ENCODE data around the gene COL9A1. TPM values are rescaled to one million over a fixed set of nuclear protein-coding genes. Genes with fewer than 3 reads are reported as not detected.

The COL9A1 gene
- total RNA-seq, 1 experiment from 2014 or later = not detected

DNA sequence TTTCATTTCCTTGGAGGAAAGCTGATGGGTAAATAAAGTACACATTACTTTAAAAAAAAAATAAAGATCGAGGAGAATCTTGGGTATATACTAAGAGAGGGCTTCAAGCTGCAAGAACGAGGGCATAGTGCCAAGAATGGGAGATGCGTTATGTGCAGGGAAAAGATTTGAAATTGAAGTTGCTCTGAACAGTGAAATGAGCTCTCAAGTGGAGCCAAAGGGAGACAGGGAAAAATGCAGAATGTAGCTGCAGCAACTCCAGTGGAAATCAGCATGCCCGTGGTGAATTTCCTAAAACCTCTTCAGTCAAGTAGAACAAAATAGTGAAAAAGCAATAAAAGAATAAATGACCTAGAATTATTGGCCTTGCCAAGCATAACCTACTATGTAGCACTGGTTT is 11.4 kb upstream of the COL9A1 start:
- intact Hi-C loops (cut with micrococcal nuclease) = loop anchor here (5.0 kb wide), 1 partner anchor 358 kb away; no protein-coding TSS in a partner anchor
- H3K36me3 ChIP-seq (ENCODE audit: control insufficient read depth in 1 of 2, insufficient read depth in 2 of 2, low read length in 2 of 2) = no peaks in the 10 kb centered on the region
- ChIA-PET POLR2A (no interaction called here), CTCF (interaction anchor here (0.7 to 1.9 kb wide), 2 partner anchors 55 to 641 kb away, joined by 3 to 7 read pairs; no protein-coding TSS in a partner anchor), RAD21 (ENCODE audit: low non-redundant PET in 1 of 2, low total read pairs in 2 of 2, uncharacterized antibody in 2 of 2, unreplicated experiment in 2 of 2) (no interaction called here)
- H3K4me3 ChIP-seq (replicated peaks in 1 of 2; ENCODE audit: low read depth in 1 of 2, low read length in 2 of 2) = no peak overlapping the region
- TF ChIP-seq REST (IDR thresholded peaks at IDR 0.05; ENCODE audit: low read depth) (no peak), POLR2AphosphoS5 (IDR thresholded peaks at IDR 0.05; ENCODE audit: low read depth, low read length) (no peak), ZFX (IDR thresholded peaks at IDR 0.05) (no peak), JUND (IDR thresholded peaks at IDR 0.05) (no peak), CEBPB (IDR thresholded peaks at IDR 0.05; ENCODE audit: low read depth) (no peak), SIN3A (IDR thresholded peaks at IDR 0.05; ENCODE audit: low read depth) (no peak), YY1 (IDR thresholded peaks at IDR 0.05; ENCODE audit: extremely low read depth, insufficient replicate concordance, low read depth, low read length) (no peak), SP1 (IDR thresholded peaks at IDR 0.05; ENCODE audit: low read depth) (no peak)
- TF ChIP-seq, protein P1, sequence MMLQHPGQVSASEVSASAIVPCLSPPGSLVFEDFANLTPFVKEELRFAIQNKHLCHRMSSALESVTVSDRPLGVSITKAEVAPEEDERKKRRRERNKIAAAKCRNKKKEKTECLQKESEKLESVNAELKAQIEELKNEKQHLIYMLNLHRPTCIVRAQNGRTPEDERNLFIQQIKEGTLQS (IDR thresholded peaks at IDR 0.05) = no peak
- peaks cover 67% of the 10 kb centered on the region for H3K27me3 ChIP-seq (ENCODE audit: insufficient read depth, low read length)
- DNase-seq (ENCODE audit: low read depth, low spot score) = no peak
- peaks cover 0 to 8% of the 10 kb centered on the region in 2 experiments; a peak in 2 of 4 replicates for H3K4me1 ChIP-seq (ENCODE audit: control insufficient read depth in 1 of 2, insufficient read depth in 2 of 2, low read length in 2 of 2)
- ATAC-seq = no peak
- H3K9ac ChIP-seq (ENCODE audit: low read length) = no peak overlapping the region
- BruUV-seq (replicated peaks) = no TSS peak
- no peak overlapping the region for H3K27ac ChIP-seq (ENCODE audit: low read depth, low read length)
- no peak overlapping the region for H3K4me2 ChIP-seq (ENCODE audit: low read length)
- no peaks in the 10 kb centered on the region for H3K9me3 ChIP-seq (ENCODE audit: control insufficient read depth in 1 of 2, insufficient read depth in 1 of 2, low read depth in 1 of 2, low read length in 2 of 2)
- no peaks in the 10 kb centered on the region for H3K9me2 ChIP-seq (ENCODE audit: insufficient read depth)
- H3K79me2 ChIP-seq (ENCODE audit: insufficient read depth, low read length) = no peaks in the 10 kb centered on the region
- no peak overlapping the region for H2AFZ ChIP-seq (ENCODE audit: low read depth, low read length, poor library complexity, severe bottlenecking)
- H4K20me1 ChIP-seq (ENCODE audit: insufficient read depth) = peaks cover 6% of the 10 kb centered on the region; the same call in 1 of the 2 replicates

Data from HCT116 (cell line).